IPS DF 4.7 (cell line): Measurements from ENCODE around the gene VPS50.
A peak's percentile ranks its signal among the peaks of the same experiment; 100 is the strongest.
"Not testable (repeated sequence)": the region's sequence is repeated elsewhere in the genome, so short reads cannot be mapped to it uniquely, and the experiment has no call there.

Experiments
- DNase-seq: peaks from one replicate; pipeline ENCODE4 v3.0.0-alpha.2; 2013; ENCODE audit warnings: low spot score; ENCODE audit errors: extremely low read depth

The VPS50 gene

GRCh38 chr7:93331706-93332105, 99.5 kb downstream of the VPS50 start:
- no peak for DNase-seq

DNA sequence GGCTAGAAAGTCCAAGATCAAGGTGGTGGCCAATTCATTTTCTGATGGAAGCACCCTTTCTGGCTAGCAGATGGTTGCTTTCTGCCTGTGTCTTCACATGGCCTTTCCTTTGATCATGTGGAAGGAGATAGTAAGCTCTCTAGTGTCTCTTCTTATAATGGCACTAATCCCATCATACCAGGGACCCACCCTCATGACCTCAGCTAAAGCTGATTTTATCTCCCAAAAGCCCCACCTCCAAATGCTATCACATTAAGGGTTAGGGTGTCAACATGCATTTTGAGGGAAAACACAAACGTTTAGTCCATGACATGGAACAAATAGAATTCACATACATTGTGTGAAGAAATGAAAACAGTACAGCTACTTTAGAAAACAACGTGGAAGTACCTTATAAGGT, 100.0 kb downstream of the VPS50 start:
- DNase-seq, result no peak

- DNase-seq, result peak; percentile 22
Measured at GRCh38 chr7:93337052-93337451, 104.9 kb downstream of the VPS50 start.

- DNase-seq, result not testable (repeated sequence)
Measured at GRCh38 chr7:93342178-93342577, 110.0 kb downstream of the VPS50 start.

GRCh38 chr7:93350338-93350737, 118.2 kb downstream of the VPS50 start:
- DNase-seq, result no peak

DNA sequence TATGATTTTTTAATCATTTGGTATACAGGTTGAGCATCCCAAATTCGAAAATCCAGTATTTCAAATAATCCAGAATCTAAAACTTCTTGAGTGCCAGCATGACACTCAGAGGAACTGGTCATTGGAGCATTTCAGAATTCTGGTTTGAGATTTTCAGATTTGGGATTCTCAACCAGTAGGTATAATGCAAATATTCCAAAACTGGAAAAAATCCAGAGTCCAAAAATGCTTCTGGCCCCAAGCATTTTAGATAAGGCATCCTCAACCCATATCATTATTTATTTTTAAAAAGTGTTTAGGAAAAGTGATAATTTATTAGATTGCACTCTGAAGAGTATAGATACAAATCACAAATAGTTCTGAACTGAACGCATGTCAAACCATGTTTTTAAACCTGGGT, 120.7 kb downstream of the VPS50 start:
- DNase-seq, result no peak

DNA sequence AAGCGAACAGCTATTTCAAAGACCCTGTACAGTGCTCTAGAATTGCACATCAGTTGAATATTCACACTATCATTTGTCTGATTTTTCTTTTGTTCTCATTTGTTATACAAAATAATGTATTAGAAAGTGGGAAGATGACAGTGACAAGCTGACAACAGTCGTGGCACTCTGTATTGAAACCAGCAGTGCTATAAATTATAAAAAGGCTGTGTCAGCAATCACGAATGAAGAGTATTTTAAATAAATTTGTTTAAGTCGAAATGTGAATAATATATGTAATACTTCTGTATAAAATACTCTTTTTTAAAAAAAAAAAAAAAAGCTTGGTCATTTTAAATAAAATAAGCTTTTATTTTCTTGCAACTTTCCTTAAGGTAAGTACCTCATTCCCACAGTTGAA, 122.6 kb downstream of the VPS50 start:
- no peak for DNase-seq

GRCh38 chr7:93359520-93360198, 127.5 kb downstream of the VPS50 start:
- DNase-seq, result no peak

DNA sequence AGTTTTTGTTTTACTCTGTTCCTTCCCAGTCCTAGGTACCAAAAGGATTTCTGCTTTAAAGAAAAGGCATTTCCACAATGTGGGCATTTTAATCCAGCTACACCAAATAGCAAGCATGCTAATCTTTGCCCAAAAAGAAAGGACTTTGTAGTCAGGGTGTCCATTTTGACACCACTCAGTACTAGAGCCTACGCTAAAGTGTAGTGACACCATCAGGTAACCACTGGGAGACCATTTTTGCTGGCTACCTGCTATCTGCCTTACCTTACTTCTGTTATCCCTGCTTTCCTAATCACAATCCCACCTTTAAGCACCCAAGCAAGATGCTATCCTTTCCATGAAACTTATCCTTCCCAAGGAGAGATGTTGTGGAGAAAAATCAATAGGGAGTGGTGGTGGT, 129.7 kb downstream of the VPS50 start:
- no peak for DNase-seq

DNA sequence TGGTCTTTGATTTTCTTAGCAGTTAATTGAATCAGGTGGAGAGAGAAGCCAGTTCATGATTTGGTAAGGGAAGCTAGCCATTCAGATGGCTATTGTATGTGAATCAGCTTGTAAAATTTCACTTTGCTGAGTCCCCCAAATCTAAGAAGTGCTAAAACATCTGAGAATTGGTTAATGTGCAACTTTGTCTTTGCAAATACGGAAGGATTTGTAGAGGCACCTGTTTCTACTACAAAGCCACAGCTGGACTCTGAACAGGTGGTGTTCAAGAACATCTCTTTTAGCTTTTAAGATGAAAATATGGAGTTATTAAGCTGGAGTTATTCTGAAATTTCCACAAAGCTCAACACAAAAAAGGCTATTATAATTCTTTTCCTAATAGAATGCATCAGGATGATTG, 132.6 kb downstream of the VPS50 start:
- DNase-seq, result no peak

- DNase-seq, result no peak
Measured at GRCh38 chr7:93365341-93365740, 133.2 kb downstream of the VPS50 start.

DNA sequence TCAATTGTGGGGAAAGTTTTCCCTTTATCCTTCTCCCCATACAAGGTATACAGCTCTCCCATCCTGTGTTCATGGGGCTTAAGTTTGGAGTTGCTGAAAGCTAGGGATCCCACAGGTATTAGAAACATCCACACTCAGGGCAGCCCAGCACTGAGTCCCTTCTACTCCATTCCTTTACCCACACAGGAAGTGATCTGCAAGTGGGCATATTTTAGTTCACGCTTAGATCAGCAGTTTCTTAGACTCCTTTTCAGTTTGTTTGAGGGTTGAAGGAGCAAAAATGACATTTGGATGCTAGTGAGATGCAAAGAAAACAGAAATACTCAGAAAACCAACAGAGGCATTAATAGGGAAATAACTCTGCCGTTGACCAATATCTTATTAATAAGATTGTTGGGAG, 134.7 kb downstream of the VPS50 start:
- DNase-seq, result no peak

DNA sequence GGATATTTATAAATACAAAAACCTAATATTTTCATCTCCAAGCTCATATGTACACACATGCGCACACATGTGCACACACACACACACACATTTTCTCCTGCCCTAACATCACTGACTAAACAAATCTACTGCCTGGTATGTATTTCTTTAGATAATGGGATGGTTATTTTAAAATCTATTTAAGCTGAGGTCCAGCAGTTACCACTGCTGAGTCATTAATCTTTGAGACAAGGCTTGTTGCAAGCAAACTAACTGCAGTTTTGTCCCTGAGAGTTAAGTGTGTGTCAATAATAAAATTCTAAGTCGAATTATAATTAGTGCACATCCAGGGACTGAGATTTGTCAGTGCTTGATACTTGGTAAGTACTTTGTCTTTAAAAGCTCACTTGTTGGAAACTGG, 135.1 kb downstream of the VPS50 start:
- DNase-seq, result no peak

DNA sequence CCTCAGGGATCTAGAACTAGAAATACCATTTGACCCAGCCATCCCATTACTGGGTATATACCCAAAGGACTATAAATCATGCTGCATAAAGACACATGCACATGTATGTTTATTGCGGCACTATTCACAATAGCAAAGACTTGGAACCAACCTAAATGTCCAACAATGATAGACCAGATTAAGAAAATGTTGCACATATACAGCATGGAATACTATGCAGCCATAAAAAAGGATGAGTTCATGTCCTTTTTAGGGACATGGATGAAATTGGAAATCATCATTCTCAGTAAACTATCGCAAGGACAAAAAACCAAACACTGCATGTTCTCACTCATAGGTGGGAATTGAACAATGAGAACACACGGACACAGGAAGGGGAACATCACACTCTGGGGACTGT, 138.8 kb downstream of the VPS50 start:
- not testable (repeated sequence) for DNase-seq

GRCh38 chr7:93373537-93373936, 141.4 kb downstream of the VPS50 start:
- no peak for DNase-seq

- no peak for DNase-seq
Measured at GRCh38 chr7:93374345-93374940, 142.3 kb downstream of the VPS50 start.

GRCh38 chr7:93375603-93376002, 143.4 kb downstream of the VPS50 start:
- DNase-seq, result no peak

- no peak for DNase-seq
Measured at GRCh38 chr7:93378131-93378760, 146.1 kb downstream of the VPS50 start.

- DNase-seq, result no peak
Measured at GRCh38 chr7:93382362-93382761, 150.2 kb downstream of the VPS50 start.

DNA sequence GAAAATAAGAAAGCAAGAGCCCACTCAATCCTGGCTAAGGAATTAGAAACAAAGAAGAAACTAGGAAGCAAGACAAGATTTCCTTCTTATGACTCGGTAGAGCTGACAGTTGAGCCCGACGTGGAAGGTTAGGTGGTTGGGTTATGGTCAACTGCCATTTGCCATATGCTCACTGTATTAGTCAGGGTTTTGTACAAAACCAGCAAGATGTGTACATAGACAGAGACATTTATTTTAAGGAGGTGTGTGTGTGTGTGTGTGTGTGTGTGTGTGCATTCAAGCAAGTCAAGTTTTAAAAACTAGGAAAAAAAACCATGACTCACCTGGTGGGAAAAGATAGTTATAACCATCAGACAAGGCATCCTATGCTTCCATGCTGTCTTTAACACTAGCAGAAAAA, 158.5 kb downstream of the VPS50 start:
- no peak for DNase-seq

DNA sequence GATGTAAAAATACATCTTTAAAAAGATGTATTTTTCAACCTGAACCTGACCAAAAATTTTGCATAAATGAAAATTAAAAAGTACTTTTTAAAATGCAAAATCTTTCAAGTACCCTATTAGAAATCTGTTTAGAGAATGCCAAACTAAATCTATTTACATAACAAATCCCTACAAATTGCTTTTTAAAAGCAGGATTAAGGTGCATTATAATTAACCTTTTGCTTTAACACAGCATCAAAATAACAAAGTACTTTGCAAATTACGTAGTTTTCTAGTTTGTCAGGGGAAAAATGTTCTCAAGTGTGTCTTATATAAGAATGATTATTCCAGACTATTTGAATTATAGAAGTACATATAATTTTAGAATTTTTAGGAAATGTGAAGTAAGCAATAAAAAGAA, 160.8 kb downstream of the VPS50 start:
- DNase-seq, result no peak

DNA sequence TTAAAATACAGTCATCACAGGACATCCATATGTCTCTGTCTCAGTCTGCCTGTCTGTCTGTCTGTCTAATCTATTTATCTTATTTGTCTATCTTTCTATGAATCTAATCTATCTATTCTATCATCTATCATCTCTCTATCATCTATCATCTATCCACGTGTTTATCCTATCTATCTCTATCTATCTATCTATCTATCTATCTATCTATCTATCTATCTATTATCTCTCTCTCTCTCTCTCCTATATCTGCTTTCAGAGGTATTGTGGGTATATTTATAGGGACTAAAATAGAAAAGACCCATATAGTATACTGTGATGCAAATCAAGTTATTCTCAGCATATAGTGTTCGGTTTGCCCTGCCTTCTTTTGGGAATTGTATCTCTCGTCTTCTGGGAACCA, 167.5 kb downstream of the VPS50 start:
- DNase-seq, result no peak

- DNase-seq, result no peak
Measured at GRCh38 chr7:93402944-93403343, 170.8 kb downstream of the VPS50 start.
